Hematopoietic multipotent progenitor cell treated with erythropoietin and hydrocortisone succinate and interleukin-3 and kit ligand, for 8 days (in vitro differentiated cells): Measurements from ENCODE around the gene OPN1SW.
A peak's percentile ranks its signal among the peaks of the same experiment; 100 is the strongest.

ENCODE experiments used
- DNase-seq: peaks from one replicate; pipeline ENCODE4 v3.0.0-alpha.2; 2015

Gene OPN1SW

GRCh38 chr7:128731184-128731583 lies 44.4 kb downstream of the OPN1SW start:
- peak; percentile 29 for DNase-seq

GRCh38 chr7:128729494-128729893 lies 46.1 kb downstream of the OPN1SW start:
- no peak for DNase-seq

GRCh38 chr7:128728598-128728997 lies 47.0 kb downstream of the OPN1SW start:
- DNase-seq, result no peak

- no peak for DNase-seq
Observed at GRCh38 chr7:128727239-128727638, 48.4 kb downstream of the OPN1SW start.

GRCh38 chr7:128726737-128727072 lies 48.9 kb downstream of the OPN1SW start:
- DNase-seq, result no peak

- DNase-seq, result no peak
Observed at GRCh38 chr7:128726059-128726736, 49.4 kb downstream of the OPN1SW start.

GRCh38 chr7:128725531-128725930 lies 50.1 kb downstream of the OPN1SW start:
- no peak for DNase-seq

- DNase-seq, result no peak
Observed at GRCh38 chr7:128724743-128725142, 50.9 kb downstream of the OPN1SW start.
